Jurkat, Clone E6-1 (cell line): ENCODE results near the gene TAC4.
"Not testable (repeated sequence)": the region's sequence is repeated elsewhere in the genome, so short reads cannot be mapped to it uniquely, and the experiment has no call there.

Source experiments
- DNase-seq: peaks from one replicate; pipeline ENCODE4 v3.0.0-alpha.2; 2011; ENCODE audit warnings: low read depth, low spot score
- H3K4me3 ChIP-seq: 2 replicates; pipeline ENCODE4 v1.5.1; 2011; ENCODE audit warnings: mild to moderate bottlenecking, low read length, control low read depth, moderate library complexity

Gene TAC4

GRCh38 chr17:49848739-49849138 is 870 bp upstream of the TAC4 start:
- no peak for DNase-seq

DNA sequence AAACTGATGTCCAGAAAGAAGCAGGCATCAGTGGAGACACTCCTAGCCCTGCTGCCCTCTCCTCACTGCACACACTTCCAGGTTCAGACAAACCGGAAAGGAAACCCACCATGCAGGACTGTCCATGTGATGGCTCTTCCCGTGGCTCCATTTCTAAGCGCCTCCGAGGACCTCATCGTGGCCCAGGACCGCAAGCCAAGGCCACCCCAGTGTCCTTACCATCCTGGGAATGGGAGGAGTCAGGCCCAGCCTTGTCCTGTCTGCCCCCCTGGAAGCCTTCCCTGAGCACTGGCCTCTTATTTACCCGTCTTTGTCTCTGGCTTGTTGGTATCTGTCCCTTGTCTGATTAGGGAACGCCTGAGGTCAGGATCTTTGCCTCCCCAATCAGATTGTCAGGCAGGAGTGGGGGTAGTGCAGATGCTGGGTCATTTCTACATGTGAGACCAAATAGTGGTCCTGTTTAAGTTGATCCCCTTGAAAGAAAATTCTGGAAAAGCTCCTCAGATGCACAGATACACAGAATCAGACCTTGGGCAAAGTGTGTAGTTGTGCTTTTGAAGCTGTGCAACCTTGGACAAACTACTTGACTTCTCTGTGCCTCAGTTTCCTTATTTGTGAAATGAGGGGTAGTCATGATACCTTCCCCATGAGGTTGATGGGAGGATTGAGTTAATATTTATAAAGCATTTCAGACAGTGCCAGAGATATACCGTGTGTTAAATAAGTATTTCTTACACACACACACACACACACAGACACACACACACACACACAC is 744 bp downstream of the TAC4 start:
- no peak overlapping the region for H3K4me3 ChIP-seq

More at GRCh38 chr17:49848739-49849138, 870 bp upstream of the TAC4 start:
- no peak overlapping the region for H3K4me3 ChIP-seq

GRCh38 chr17:49845321-49845720 is 2.5 kb downstream of the TAC4 start:
- DNase-seq, result no peak
- H3K4me3 ChIP-seq, result no peak overlapping the region

More for the DNA sequence above, 744 bp downstream of the TAC4 start:
- DNase-seq, result no peak

DNA sequence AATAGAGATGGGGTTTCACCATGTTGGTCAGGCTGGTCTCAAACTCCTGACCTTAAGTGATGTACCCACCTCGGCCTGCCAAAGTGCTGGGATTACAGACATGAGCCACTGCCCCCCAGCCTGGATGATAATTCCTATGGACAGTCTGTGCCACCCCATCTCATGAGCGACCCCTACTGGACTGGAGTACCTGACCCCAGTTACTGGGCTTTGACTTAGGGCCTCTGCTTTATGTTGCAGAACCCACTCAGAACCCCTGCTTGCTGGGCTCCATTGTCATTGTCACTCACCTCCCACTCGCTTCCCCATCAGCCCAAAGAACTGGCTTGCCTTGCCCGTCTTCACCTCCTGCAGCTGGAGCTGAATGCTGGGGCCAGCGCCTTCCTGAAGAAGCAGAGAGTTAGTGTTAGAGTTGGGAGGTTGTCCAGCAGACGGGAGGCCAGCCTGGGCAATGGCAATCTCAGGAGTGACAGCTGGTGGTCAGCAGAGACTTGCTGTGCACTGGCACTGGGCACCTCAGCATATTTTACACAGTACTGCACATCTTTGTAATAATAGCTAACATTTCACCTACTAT is 4.0 kb downstream of the TAC4 start:
- no peak overlapping the region for H3K4me3 ChIP-seq
- no peak for DNase-seq

DNA sequence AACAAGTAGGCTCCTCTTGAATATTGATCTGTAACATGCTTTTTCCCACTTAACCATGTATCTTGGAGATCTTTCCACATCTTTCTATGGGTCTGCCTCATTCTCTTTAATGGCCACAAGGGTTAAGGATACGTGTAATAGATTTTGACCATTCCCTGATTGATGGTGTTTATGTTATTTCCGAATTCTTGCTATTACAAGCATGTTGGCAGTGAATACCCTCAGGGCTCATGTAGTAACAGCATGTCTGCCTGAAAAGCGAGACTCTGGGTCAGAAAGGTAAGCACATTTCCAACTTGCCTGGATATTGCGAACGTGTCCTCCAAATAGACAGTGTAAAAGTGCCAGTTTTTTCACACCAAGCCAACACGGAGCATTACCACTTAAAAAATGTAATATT is 5.0 kb downstream of the TAC4 start:
- no peak for DNase-seq
- no peak overlapping the region for H3K4me3 ChIP-seq

GRCh38 chr17:49842371-49842770 is 5.5 kb downstream of the TAC4 start:
- H3K4me3 ChIP-seq, result no peak overlapping the region
- DNase-seq, result no peak

- no peak overlapping the region for H3K4me3 ChIP-seq
- no peak for DNase-seq
These were observed 6.3 kb downstream of the TAC4 start for GRCh38 chr17:49841548-49841947.

GRCh38 chr17:49839455-49839854 is 8.4 kb downstream of the TAC4 start:
- no peak for DNase-seq
- H3K4me3 ChIP-seq, result no peak overlapping the region

GRCh38 chr17:49836111-49837030 is 11.5 kb downstream of the TAC4 start:
- DNase-seq, result no peak
- no peak overlapping the region for H3K4me3 ChIP-seq

DNA sequence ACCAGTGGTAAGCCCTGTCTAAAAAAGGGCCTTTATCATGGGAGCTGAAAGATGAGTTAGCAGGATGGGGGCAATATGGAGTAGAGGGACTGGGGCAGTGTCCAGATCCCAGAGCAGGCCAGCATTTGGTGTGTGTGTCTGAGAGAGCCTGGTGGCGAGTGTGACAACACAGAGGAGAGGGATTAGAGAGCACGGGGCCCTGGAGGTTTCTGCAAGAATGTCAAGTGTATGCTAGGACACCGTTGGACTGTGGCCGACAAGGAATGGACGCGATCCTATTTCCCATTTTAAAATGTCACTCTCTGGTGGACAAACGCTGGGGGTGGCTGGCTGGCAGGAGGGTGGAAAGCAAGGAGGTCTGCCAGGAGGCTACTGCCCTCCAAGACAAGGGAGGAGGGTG is 12.4 kb downstream of the TAC4 start:
- no peak overlapping the region for H3K4me3 ChIP-seq
- no peak for DNase-seq

- no peak for DNase-seq
- no peak overlapping the region for H3K4me3 ChIP-seq
These were observed 13.6 kb downstream of the TAC4 start for GRCh38 chr17:49834118-49834743.

- DNase-seq, result no peak
- no peak overlapping the region for H3K4me3 ChIP-seq
These were observed 14.8 kb downstream of the TAC4 start for GRCh38 chr17:49832840-49833599.

DNA sequence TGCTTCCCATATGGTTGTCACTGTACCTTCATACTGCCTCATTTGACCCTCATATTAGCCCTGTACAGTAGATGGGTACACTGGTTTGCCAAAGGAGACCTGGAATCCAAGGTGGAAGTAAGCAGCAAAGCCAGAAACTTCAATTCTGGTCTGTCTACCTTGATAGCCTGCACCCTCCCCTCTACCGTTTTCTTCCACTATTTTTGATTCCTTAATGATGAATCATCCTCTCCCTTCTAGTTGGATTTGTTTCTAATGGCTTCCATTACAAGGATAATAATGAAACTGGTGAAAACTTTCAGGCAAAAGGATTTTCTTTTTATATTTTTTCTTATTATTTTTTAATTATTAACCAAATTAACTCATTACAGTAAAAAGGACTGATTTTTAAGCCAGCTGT is 17.3 kb downstream of the TAC4 start:
- no peak overlapping the region for H3K4me3 ChIP-seq
- DNase-seq, result no peak

- H3K4me3 ChIP-seq, result no peak overlapping the region
- DNase-seq, result no peak
These were observed 18.8 kb downstream of the TAC4 start for GRCh38 chr17:49829026-49829425.

GRCh38 chr17:49828325-49828724 is 19.5 kb downstream of the TAC4 start:
- DNase-seq, H3K4me3 ChIP-seq: not testable (repeated sequence)

DNA sequence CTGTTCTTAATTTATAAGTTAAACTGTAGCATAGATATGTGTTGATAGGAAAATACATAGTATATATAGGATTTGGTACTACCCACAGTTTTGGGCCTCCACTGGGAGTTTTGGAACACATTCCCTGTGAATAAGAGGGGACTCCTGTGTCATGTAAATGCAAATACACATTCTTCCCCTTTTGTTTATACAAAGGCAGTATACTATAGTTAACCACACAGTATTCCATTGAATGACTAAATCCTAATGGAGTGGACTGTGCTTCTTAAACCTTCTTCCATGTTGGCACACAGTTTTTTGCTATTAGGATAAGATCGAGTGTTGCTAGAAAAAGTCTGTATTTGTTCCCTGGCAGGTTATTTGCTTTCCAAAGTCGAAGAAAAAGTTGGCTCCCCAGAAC is 22.2 kb downstream of the TAC4 start:
- no peak for DNase-seq
- H3K4me3 ChIP-seq, result no peak overlapping the region

DNA sequence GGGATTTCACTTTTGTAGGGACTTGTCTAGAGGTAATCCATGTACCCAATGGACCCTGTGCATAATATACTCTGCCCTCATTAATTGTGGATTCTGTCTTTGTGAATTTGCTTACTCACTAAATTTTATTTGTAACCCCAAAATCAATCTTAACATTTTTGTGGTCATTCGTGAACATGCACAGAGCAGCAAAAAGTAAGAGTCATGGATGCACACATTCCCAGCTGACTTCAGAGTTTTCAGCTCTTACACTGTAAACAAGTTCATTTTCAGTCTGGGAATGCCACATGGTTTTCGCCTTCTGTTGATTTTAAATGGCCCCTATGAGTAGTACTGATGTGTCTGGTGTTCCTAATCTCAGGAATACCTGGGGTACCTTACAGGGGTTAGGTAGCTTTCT is 24.3 kb downstream of the TAC4 start:
- no peak for DNase-seq
- H3K4me3 ChIP-seq, result no peak overlapping the region

DNA sequence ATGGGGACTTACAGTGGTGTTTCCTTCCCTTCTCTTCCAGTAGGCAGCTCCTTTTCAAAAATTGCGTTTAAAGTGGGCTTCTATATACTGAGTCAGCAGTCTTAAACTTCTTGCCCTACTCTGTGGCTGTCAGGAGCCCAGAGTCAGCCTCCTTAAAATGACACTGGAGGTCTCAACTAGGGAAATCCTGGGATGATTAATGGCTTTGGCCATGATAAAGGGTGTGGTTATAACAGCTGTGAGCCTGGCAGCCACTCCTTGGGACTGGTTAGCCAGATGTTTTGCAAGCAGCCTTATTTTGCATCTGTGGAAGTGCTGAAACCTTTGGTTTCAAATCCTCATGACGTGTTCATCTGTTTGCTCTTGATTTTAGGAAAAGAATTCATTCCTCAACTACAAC is 25.0 kb downstream of the TAC4 start:
- no peak overlapping the region for H3K4me3 ChIP-seq
- no peak for DNase-seq

DNA sequence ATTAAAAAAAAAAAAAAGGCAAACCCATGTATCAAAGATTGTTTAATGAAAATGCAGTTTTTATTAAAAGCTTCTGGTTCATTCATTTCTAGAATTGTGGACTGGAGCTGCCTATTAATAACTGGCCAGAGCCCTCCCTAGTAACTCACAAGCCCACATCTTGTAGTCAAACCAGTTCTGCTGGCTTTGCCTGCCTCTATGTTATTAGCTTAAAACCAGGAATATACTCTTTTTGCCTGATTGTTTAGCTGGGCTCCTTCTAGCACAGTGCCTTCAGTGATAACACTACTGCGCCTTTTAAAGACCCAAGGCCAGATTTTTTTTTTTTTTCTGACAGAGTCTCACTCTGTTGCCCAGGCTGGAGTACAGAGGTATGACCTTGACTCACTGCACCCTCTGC is 26.0 kb downstream of the TAC4 start:
- H3K4me3 ChIP-seq, result no peak overlapping the region
- no peak for DNase-seq
